NCI-H446 treated with DMSO at 0.1 percent for 48 hours (cell line): ENCODE data around the gene USP20.

Source experiments
- DNase-seq: peaks from one replicate; lab custom pipeline; 2025; lab: John Stamatoyannopoulos, UW

USP20 gene

GRCh38 chr9:129823935-129824601 lies 11.2 kb upstream of the USP20 start, which contains the start of gene TOR1A:
TOR1A (minus strand) TSS chr9:129824136; CDS start chr9:129824085, 51 bp downstream.
- peak; percentile 80 for DNase-seq

DNA sequence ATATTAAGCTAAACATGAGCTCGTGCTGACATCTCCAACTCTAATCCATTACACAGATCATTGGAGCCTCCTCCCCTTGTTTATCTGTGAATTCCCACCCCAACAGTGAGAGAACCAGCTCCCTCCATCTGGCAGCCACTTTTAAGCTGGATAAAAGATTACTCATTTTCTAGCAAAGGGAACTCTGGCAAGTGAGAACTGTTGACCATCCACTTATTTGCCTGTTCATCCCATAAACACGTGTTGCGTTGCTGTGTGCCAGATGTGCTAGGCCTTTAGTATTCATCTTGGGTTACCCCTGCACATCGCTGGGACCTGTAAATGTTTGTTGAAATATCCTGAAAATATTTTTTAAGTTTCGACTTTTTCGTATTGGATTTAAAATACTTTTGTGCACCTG lies 8.9 kb upstream of the USP20 start:
- DNase-seq, result no peak

DNA sequence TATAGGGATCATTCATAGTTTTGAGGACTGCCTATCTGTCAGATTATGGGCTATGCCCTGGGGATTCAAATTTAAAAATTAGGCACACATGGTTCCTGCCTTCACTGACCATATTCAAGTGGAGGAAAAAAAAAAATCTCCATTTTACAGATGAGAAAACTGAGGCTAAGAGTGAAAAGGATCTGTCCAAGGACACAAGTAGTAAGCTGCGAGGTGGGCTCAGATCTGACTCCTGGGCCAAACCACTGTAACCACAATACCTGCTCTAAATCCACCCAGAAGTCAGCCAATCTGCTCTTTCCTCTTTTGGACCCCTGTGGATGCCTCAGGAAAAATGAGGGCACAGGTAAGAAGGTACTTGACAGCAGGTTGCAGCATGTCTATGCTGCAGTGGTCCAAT lies 8.5 kb upstream of the USP20 start:
- DNase-seq, result no peak

DNA sequence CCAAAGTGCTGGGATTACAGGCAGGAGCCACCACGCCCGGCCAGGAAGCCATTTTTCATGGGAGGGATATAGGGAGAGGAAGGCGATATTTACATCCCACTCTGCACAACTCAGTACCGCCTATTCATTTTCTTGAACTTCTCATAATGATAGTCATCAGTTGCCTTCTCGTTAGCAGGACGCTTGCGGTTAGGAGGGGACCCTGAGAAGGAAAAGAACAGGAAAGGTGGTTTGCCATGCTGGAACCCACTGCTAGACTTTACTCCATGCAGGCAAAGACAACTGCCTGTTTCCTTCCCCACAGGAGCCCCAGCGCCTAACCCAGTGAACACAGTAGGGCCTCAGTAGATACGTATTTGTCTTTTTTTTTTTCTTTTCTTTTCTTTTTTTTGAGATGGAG lies 7.2 kb upstream of the USP20 start:
- no peak for DNase-seq

GRCh38 chr9:129828969-129829368 lies 6.3 kb upstream of the USP20 start:
- no peak for DNase-seq

- DNase-seq, result no peak
Measured at GRCh38 chr9:129832982-129833381, 2.3 kb upstream of the USP20 start.

DNA sequence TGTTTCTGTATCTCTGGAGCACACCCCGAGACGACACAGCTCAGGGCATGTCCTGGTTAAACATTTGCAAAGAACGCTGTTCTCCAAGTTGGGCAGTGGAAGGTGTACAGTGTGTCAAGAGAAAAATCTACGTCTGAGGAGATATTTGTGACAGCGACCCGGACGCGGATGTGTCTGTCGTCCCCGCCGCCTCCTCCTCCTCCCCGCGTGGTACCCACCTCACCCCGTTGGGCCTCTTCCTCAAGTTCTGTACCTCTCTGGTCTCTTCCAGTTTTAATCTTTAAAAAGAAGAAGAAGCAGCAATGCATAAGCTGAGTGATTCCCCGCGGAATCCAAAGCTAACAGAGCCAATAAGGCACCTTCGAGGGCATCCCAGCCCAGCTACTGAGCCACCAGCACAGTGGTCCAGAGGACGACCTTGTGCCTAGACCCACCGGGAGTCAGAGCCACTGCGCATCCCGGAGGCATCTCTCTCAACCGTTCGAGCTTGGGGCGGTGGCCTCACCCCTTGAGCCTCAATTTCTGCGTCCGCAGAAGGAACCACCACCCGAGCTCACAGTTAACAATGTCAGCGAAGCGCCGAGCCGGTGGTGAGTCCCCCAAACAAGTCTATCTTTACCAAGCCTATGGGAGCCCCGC lies 650 bp upstream of the USP20 start:
- DNase-seq, result no peak

DNA sequence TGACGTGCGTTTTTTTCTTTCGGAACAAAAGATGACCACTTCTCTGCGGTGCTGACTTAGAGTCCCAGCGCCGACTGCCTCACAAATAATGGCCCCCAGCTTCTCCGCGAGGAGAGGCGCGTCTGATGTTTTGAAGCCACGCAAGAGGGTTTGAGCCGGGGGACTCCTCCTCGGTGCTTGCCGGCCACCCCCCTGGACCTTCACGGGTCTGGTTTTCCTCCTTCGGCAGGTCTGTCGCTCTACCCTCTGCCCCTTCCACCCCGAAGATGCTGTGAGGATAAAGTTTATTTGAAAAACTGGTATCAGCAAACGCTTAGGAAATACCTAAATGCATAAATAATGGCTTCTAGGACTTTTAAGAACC lies 584 bp downstream of the USP20 start:
- no peak for DNase-seq

DNA sequence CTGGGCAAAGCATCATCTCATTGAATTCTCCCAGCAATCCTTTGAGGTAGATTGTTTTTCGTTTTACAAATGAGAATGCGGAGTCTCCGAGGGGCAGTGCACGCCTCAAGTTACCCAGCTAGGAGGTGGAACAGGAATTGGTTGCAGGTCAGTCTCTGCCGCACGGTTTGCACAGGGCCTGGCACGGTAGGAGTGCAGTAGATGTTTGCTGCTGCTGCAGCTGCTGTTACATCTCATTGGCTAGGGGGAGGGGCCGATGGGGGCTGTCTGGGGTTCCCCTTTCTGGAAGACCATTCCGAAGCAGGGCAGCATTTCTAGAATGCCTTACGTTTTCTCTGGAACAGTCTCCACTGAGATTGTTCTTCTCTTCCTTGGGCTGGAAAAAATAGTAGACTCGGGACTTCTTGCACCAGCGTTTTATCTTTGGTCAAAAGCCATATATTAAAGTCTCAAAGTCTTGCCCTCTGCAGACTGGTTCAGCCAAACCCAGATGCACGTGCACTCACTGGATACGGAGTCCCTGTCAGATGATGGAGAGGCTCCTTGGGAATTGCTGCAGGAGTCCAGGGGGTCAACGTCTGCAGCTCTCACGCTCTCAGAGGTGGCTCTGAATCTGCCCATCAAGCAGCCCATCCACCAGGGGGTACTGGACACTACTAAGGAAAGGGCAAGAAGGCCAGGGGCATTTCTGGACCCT lies 1.2 kb downstream of the USP20 start:
- no peak for DNase-seq

DNA sequence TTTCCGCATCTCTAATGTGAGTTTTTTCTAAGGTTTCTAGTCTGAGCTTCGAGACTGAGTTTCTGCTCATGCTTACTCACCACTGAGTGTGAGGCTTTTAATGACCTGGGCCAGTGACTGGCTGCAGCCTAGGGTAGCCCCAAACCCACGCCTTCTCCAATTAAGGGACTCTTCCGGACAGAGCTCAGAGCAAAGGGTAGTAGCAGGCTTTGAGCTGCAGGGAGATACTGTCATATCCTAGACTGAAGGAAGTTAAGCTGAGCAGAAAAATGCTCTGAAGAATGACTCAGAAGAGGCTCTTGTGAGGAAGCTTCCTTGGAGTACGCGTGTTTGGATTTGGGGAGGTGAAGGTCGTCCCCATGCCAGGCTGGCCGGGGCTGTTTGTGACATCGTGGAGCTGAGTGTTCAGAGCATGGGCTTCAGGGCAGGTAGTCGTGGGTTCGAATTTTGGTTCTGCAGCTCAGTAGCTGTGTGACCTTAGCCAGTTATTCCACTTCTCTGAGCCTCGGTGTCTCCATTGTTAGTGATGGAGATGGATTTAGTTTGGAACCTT lies 3.5 kb downstream of the USP20 start:
- no peak for DNase-seq

DNA sequence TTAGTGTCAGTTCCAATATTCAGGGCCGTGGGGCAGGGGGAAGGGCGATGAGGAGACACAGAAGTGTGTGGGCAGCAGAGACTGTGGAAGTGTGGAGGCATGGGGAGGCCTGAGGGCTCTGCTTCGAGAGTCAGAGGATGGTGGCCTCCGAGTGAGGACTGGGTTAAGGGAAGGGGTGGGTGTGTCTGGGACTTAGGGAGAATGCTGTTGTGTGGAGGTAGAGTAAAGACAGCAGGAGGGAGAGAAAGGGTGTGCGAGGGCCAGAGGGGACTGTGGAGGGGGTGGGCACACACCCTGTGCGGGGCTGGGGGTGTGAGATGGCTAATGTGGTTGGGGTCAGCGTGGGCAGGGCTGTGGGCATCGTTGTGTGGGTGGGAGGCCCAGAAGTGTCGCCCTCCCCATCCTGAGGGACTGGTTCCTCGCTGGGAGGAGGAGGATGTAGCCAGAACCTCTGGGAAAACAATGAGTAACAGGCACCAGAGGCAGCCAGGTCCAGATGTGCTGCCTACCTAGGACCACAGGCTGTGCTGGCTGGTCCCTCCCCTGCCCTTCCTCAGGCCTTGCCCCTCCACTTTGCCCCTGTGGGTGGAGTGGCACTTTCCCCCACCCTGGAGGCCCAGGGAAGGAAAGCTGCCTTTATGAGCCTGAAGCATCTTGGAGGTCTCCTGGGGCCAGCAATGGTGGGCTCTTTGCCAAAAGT lies 4.2 kb downstream of the USP20 start:
- DNase-seq, result no peak

- DNase-seq, result no peak
Measured at GRCh38 chr9:129840034-129840433, 4.8 kb downstream of the USP20 start.

GRCh38 chr9:129841071-129841470 lies 5.8 kb downstream of the USP20 start:
- no peak for DNase-seq

DNA sequence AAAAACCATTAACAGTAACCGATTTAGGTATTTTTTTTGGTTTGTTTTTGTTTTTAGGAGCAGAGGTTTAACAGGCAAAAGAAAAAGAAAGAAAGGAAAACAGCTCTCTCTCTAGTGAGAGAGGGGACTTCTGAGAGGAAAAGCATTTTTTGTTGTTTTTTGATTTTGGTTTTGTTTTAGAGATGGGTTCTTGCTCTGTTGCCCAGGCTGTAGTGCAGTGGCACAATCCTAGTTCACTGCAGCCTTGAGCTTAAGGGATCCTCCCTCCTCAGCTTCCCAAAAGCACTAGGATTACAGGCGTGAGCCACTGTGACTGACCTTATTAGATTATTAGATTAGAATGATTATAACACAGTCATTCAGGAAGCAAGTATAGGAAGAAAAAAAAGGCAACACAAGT lies 10.1 kb downstream of the USP20 start:
- no peak for DNase-seq

DNA sequence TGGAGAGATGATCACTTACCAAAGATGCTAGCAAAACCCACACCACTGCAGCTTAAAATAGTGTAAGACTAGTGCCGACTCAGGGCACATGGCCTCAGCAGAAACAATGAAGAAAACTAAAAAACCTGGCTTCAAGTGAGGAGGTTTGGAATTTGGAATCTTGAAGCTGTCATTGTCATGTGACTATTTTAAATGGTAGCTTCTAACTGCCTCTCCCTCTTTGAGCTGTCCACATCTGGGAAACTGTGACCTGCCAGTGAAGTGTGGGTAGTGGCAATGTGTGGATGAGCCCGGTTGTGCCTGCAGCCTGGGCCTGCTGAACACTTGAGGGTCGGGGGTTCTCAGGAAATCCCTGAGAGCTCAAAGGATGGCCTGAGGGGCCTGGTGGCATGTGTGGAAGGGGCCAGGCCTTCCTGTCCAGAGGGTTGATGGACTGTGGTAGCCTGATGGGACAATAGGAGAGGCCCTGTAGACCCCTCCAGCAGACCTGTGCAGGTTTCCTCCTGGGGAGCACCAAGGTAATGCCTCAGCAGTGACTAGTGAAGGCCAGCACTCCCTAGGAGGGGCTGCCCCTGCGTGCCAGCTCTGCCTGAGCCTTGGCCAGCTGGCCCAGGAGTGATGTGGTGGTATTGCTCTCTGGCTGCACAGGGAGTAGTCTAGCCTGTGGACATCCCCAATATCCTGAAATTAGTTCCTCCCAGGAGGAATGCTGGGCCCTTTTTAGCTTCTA lies 13.6 kb downstream of the USP20 start:
- no peak for DNase-seq

- DNase-seq, result no peak
Measured at GRCh38 chr9:129849901-129850300, 14.6 kb downstream of the USP20 start.

DNA sequence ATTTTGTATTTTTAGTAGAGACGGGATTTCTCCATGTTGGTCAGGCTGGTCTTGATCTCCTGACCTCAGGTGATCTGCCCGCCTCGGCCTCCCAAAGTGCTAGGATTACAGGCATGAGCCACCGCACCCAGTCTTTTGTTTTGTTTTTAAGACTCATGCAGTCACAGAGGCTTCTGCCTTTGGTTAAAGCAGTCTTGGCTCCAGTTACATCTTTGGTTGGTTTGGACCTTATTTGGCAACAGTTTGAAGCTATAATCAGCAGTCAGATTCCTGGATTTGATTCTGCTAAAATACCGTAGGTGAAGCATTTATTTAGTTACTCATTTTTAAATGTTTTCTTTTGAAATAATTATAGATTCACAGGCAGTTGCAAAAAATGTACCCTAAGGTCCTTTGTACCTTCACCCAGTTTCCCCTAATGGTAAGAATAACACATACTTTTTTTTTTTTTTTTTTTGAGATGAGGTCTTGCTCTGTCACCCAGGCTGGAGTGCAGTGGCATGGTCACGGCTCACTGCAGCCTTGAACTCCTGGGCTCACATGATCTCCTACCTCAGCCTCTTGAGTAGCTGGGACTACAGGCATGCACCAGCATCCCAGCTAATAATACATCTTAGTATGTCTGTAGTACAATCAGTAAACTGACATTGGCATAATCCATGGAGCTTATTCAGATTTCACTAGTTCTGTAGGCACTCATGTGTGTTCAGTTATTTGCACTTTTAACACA lies 15.7 kb downstream of the USP20 start:
- DNase-seq, result no peak

DNA sequence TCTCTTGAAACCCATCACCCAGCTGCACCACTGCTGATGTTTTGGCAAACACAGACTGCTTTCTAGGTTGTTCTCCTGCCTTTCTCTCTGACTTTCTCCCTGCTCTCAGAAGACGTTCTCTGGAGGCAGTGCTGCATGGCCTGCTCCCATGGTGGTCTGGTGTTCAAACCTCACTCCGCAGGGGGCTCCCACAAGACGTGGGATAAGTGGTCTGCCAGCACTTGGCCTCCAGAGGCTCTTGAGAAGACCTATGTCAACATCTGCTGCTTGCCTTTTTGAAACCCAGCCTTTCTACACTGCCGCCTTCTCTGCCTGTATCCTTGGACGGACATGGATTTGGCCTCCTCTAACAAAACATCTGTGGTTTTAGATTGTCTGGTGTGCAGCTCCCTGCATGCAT lies 16.6 kb downstream of the USP20 start:
- no peak for DNase-seq

- DNase-seq, result no peak
Measured at GRCh38 chr9:129852579-129852978, 17.3 kb downstream of the USP20 start.

DNA sequence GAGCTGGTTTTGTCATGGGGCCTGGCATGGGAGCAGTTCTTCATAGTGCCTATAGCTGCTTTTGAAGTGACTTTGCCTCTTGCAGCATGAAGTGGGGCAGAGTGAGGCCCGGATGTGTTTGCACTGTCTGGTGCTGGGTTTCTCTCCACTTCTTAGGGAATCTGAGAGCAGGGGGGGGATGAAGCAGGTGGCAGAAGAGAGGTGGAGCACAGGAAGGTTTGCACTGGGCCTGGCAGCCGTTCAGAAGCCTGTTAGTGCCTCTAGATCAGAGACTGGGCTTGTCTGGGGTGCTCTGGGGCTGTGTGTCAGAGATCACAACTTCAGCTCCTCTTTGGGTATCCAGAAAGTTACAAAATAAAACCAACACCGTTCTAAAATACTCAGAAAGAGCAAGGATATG lies 18.4 kb downstream of the USP20 start:
- DNase-seq, result no peak

DNA sequence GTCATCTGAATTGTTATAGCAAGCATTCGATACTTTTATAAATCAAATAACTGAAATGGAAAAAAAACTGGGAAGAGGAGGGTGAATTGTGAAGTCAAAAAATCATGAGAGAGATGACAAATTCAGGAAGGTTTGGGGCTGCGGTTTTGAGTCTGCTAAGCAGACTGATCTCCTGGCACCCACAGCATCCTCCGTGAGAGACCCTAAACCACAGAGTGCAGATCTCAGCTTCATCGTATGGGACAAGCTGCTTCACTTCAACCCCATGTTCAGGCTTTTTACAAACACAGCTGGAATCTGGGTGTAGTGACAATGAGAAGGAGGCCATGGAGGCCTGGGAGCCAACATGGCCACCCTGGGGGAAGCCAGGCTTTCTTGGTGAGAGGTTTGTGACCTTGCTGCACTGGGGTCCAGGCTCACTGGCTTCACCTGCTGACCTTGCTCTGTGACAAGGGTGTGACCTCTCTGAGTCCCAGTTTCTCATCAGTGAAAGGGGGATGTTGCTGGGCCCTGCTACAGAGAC lies 19.4 kb downstream of the USP20 start:
- no peak for DNase-seq
